Effector memory CD4-positive, alpha-beta T cell (primary cell): Measurements from ENCODE around the gene HOMER2.
"Not testable (repeated sequence)": the region's sequence is repeated elsewhere in the genome, so short reads cannot be mapped to it uniquely, and the experiment has no call there.

Source experiments
- DNase-seq, 3 donors: peaks; one replicate each; pipeline ENCODE4 v3.0.0-alpha.2; 2020
- H3K27ac ChIP-seq: 2 replicates; pipeline ENCODE4 v1.7.0; 2013; ENCODE audit warnings: mild to moderate bottlenecking, low read length, moderate library complexity; ENCODE audit not compliant: insufficient read depth, poor library complexity, severe bottlenecking
- H3K27me3 ChIP-seq: replicated peaks from 2 replicates; pipeline ENCODE4 v1.7.0; 2013; ENCODE audit warnings: mild to moderate bottlenecking, low read length; ENCODE audit not compliant: insufficient read depth, control insufficient read depth, poor library complexity, severe bottlenecking
- H3K36me3 ChIP-seq: 2 replicates; pipeline ENCODE4 v1.7.0; 2013; ENCODE audit warnings: mild to moderate bottlenecking, low read length, moderate library complexity; ENCODE audit not compliant: control insufficient read depth, insufficient read depth
- H3K4me1 ChIP-seq: 2 replicates; pipeline ENCODE4 v1.7.0; 2013; ENCODE audit warnings: low read length, mild to moderate bottlenecking; ENCODE audit not compliant: control insufficient read depth, insufficient read depth, poor library complexity, severe bottlenecking
- H3K4me3 ChIP-seq: 2 replicates; pipeline ENCODE4 v1.7.0; 2013; ENCODE audit warnings: low read length, low read depth, mild to moderate bottlenecking; ENCODE audit not compliant: insufficient read depth, poor library complexity, severe bottlenecking
- H3K9me3 ChIP-seq: 2 replicates; pipeline ENCODE4 v1.7.0; 2013; ENCODE audit warnings: mild to moderate bottlenecking, low read length, moderate library complexity; ENCODE audit not compliant: control insufficient read depth

HOMER2 gene

DNA sequence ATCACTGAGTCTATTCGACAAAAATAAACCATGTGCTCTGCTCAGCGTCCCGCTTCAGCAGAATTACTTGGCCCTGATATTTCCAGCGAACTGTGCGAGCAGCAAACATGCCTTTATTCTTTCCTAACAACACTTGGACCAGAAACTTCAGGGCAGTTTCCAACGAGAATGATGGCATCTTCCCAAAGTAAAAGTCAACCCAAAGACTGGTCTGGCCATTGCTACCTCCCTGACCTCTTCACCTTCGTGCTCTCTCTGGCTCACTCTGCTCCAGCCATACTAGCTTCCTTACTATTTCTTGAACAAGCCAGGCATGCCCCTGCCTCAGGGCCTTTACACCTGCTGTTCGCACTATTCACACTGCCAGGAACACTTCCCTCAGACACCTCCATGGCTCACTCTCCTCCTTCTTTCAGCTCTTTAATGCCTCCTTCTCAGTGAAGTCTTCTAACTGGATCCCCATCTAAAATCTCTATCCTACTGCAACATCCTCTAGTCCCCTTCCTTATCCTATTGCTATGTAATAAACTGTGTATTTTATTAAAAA is 6.3 kb downstream of the HOMER2 start:
- Histone ChIP-seq H3K4me3 (no peak overlapping the region), H3K27me3 (peaks cover 6% of the 10 kb centered on the region), H3K27ac (no peak overlapping the region), H3K9me3 (no peaks in the 10 kb centered on the region), H3K36me3 (no peaks in the 10 kb centered on the region), H3K4me1 (no peaks in the 10 kb centered on the region)
- DNase-seq: no peak

DNA sequence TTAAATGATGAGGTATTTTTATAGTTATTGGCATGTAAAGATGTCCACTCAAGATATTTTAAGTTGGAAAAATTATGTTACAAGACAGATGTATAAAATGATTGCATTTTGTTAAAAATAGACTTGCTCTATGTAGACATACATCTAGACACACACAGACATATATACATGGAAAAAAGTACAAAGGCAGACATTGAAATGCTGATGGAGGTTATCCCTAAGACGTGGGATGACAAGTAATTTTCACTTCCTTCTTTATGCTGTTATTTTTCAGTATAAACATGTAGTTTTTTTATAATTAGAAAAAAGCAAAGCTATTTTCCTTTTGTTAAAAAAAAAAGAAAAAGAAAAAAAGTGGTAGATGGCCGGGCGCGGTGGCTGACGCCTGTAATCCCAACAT is 7.2 kb downstream of the HOMER2 start:
- Histone ChIP-seq H3K27me3 (peaks cover 3% of the 10 kb centered on the region), H3K27ac (no peak overlapping the region), H3K36me3 (no peaks in the 10 kb centered on the region), H3K9me3 (no peaks in the 10 kb centered on the region), H3K4me3 (no peak overlapping the region), H3K4me1 (no peaks in the 10 kb centered on the region)
- no peak for DNase-seq

DNA sequence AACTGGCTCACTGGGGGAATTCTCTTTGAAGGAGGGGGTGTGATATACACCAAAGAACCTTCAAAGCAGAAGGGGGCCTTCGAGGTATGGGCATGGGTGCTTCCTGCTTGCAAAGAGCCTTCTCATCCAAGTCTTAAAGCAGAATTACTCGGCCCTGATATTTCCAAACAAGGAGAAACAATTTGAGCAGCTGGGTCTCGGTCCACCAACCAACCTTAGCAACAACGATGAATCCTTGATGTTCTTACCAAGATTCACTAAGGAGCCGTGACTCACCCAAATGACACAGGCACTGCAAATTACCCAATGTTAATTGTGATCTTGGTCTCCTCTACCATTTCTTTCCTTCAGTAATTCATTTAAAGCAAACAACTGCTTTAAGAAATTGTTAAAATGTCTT is 7.7 kb downstream of the HOMER2 start:
- H3K27ac ChIP-seq: no peak overlapping the region
- no peak for DNase-seq
- H3K9me3 ChIP-seq: no peaks in the 10 kb centered on the region
- H3K4me3 ChIP-seq: no peak overlapping the region
- H3K27me3 ChIP-seq: peaks cover 3% of the 10 kb centered on the region
- H3K4me1 ChIP-seq: no peaks in the 10 kb centered on the region
- H3K36me3 ChIP-seq: no peaks in the 10 kb centered on the region

DNA sequence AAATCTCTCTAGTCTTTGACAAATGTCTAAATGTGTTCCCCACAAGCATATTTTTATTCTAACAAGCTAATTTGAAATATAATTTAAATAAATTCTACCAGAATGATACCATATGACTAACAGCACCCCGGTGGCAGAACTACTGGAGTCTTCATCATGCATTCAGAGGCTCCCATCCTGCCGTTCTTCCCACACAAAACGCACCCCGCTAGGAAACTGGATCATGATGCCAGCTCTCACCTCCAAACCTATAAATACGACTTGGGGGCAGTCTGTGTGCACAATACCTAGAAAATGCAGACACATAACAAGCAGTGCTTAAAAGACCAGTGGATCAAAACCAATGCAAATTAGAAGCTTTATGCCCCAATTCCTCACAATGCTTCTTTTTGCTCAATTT is 8.5 kb downstream of the HOMER2 start:
- no peaks in the 10 kb centered on the region for H3K4me1 ChIP-seq
- no peak for DNase-seq
- H3K9me3 ChIP-seq: no peaks in the 10 kb centered on the region
- H3K27ac ChIP-seq: no peak overlapping the region
- no peaks in the 10 kb centered on the region for H3K36me3 ChIP-seq
- no peak overlapping the region for H3K4me3 ChIP-seq
- H3K27me3 ChIP-seq: no peaks in the 10 kb centered on the region

DNA sequence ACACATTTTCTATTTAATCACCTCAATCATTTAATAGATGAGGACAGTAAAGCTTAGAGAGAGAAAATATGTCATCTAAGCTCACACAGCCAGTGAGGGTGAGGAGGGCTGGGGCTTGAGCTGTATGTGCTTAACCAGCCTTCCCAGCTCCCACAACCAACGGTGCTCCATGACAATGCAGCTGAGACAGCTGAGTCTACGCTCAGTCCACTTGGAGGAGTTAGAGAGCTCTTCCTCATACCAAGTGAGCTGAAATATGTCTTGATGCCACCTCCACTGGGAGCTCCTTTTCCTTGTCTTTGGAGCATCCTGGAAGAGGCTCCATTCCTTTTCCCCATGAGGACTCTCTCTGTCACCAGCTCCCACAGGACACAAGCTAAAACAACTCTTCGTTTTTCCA is 9.3 kb downstream of the HOMER2 start:
- no peaks in the 10 kb centered on the region for H3K27me3 ChIP-seq
- H3K4me1 ChIP-seq: no peaks in the 10 kb centered on the region
- H3K36me3 ChIP-seq: no peaks in the 10 kb centered on the region
- H3K4me3 ChIP-seq: no peak overlapping the region
- no peaks in the 10 kb centered on the region for H3K9me3 ChIP-seq
- DNase-seq: no peak
- no peak overlapping the region for H3K27ac ChIP-seq

DNA sequence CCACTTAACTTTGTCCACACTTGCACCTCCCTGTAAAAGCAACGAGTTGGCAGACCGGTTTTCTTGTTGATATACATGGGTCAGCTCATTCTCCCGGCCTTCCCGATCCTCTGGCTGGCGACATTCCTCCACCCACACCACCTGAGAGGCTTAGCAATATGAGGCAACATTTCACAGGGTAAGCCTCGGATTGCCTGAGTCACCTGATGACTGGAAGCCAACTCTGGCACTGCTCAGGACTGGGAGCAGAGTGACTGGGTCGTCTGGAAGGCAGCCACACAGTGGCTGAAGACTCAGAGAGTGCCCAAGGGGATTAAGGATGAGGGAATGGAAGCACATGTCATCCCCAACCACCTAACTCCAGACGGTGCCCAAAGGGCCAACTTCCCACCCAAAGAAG is 9.8 kb downstream of the HOMER2 start:
- H3K9me3 ChIP-seq: no peaks in the 10 kb centered on the region
- H3K27me3 ChIP-seq: no peaks in the 10 kb centered on the region
- no peak for DNase-seq
- no peaks in the 10 kb centered on the region for H3K36me3 ChIP-seq
- H3K4me3 ChIP-seq: no peak overlapping the region
- H3K27ac ChIP-seq: no peak overlapping the region
- no peaks in the 10 kb centered on the region for H3K4me1 ChIP-seq

DNA sequence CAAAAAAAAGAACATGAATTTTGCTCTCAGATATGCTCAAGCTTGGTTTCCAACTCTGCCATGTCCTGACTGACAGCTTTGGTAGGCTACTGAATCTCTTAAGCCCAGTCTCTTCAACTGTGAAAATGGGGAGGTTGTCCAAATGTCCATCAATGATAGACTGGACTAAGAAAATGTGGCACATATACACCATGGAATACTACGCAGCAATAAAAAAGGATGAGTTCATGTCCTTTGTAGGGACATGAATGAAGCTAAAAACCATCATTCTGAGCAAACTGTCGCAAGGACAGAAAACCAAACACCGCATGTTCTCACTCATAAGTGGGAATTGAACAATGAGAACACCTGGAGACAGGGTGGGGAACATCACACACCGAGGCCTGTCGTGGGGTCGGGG is 12.8 kb downstream of the HOMER2 start:
- not testable (repeated sequence) for DNase-seq

DNA sequence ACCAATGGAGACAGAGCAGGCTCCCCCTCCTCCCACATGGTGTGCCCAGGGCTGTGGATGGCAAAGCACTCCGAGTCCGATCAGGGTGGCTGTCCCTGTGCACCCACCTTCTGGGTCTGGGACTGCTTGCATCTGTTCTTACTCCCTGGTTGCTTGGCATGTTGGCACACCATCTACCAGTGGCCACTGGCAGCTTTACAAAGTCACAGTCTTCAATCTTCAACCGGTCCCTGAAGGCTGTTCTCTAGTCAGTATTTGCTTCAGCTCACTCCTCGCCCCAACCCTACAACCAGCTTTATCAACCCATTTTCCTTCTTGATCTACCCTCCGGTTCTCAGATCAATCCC is 14.8 kb downstream of the HOMER2 start:
- Histone ChIP-seq H3K27ac (no peak overlapping the region), H3K9me3 (no peaks in the 10 kb centered on the region), H3K4me1 (no peaks in the 10 kb centered on the region), H3K27me3 (no peaks in the 10 kb centered on the region), H3K36me3 (no peaks in the 10 kb centered on the region), H3K4me3 (no peak overlapping the region)
- no peak for DNase-seq

More for the DNA sequence above, 12.8 kb downstream of the HOMER2 start:
- not testable (repeated sequence) for H3K27me3 ChIP-seq, H3K9me3 ChIP-seq, H3K36me3 ChIP-seq, H3K4me3 ChIP-seq, H3K27ac ChIP-seq, H3K4me1 ChIP-seq

DNA sequence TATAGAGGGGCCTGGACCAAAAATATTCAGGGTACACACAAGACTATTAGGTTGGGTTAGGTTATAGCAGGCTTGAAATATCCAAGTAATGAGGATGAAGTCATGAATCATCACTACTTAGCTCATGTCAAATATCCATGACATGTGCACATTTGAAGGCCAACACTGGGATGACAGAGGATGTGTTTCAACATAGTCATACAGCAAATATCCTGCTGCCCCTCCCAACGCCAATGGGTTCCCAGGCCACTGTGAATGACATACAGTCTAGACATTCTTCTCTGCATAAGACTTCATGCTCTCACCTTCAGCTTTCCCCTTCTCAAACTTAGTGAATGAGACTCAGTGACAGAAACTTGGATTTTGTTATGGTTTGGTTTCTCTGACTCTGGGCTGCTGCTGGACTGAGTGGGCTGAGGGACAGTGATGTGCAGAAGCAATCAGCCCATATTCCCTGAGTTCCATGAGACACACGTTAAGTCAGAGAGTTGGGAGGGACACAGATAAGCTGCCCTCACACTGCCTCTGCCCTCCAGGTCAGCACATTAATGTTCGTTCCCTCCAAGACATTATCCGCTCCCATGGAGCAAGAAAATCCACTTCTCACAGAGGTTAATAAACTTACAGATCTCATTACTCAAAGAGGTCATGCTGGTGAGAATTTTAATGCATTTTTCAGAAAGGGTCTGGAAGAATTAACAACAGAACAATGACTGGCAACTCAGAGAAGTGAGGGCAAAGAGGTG is 15.4 kb downstream of the HOMER2 start:
- Histone ChIP-seq H3K27me3 (no peaks in the 10 kb centered on the region), H3K27ac (no peak overlapping the region), H3K4me1 (no peaks in the 10 kb centered on the region), H3K36me3 (no peaks in the 10 kb centered on the region), H3K4me3 (no peak overlapping the region), H3K9me3 (no peaks in the 10 kb centered on the region)
- DNase-seq: no peak

DNA sequence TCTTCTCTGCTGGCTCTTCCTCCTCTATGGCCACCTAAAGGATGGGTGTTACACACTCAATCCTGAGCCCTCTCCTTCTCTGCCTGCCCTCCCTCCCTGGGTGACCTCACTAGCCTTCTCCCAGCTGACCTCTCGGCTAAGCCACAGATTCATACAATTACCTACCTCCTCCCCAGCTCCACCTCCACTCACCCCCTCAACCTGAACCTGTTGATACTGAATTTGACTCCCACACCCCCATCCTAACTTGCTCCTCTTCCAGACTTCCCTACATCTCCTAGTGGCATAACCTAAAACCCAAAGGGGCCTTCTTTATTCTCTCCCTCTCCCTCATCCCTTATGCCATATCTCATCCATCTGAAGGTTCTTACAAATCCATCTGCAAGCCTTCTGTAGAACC is 17.1 kb downstream of the HOMER2 start:
- Histone ChIP-seq H3K36me3 (no peaks in the 10 kb centered on the region), H3K27ac (no peak overlapping the region), H3K4me1 (no peaks in the 10 kb centered on the region), H3K27me3 (no peaks in the 10 kb centered on the region), H3K4me3 (no peak overlapping the region), H3K9me3 (no peaks in the 10 kb centered on the region)
- DNase-seq: no peak
